IMR-90 (cell line): ENCODE measurements around the gene FAM117B. TPM values are rescaled to one million over a fixed set of nuclear protein-coding genes. Genes with fewer than 3 reads are reported as not detected.

Experiments used
- ATAC-seq: fragments of 200-7000 bp; cut with Tn5 transposase; 2 replicates; pipeline ENCODE4 v1.9.1; 2020; ENCODE audit warnings: low read depth, mild to moderate bottlenecking, moderate library complexity
- BruUV-seq: library from RNA; stranded (reverse); fragments of 400-500 nt; replicated peaks from 2 replicates; lab custom pipeline; 2021; lab: Mats Ljungman, UMichigan
- CTCF ChIA-PET: fragments of 300-600 bp; formaldehyde crosslinking; extraction: SDS; loops from one replicate; lab custom pipeline; 2021; ENCODE audit warnings: antibody characterized with exemption; lab: Yijun Ruan, JAX
- POLR2A ChIA-PET: fragments of 300-600 bp; sonication (Branson Sonifier 250); formaldehyde crosslinking; loops from one replicate; lab custom pipeline; 2022; ENCODE audit warnings: antibody characterized with exemption; ENCODE audit not compliant: unreplicated experiment; lab: Charles Lee
- DNase-seq: peaks from one replicate; pipeline ENCODE4 v3.0.0; 2013
- H2AFZ ChIP-seq: replicated peaks from 2 replicates; pipeline ENCODE3; 2013; ENCODE audit warnings: low read length, mild to moderate bottlenecking; ENCODE audit not compliant: poor library complexity
- H2AK5ac ChIP-seq: 2 replicates; pipeline ENCODE4 v1.6.1; 2013; ENCODE audit warnings: low read depth, low read length, inconsistent platforms
- H2AK9ac ChIP-seq: replicated peaks from 2 replicates; pipeline ENCODE3; 2013; ENCODE audit warnings: mild to moderate bottlenecking, low read depth, low read length, moderate library complexity; ENCODE audit not compliant: poor library complexity
- H2BK120ac ChIP-seq: 2 replicates; pipeline ENCODE4 v1.6.1; 2013; ENCODE audit warnings: low read depth, low read length, inconsistent platforms
- H2BK15ac ChIP-seq: 3 replicates; pipeline ENCODE4 v1.6.1; 2013; ENCODE audit warnings: low read depth, low read length, inconsistent platforms
- H2BK20ac ChIP-seq: 2 replicates; pipeline ENCODE4 v1.6.1; 2013; ENCODE audit warnings: low read depth, mild to moderate bottlenecking, inconsistent platforms, low read length, moderate library complexity
- H2BK5ac ChIP-seq: 2 replicates; pipeline ENCODE4 v1.6.1; 2013; ENCODE audit warnings: mild to moderate bottlenecking, low read depth, low read length, inconsistent platforms; ENCODE audit not compliant: poor library complexity, severe bottlenecking
- H3K14ac ChIP-seq: replicated peaks from 2 replicates; pipeline ENCODE4 v1.6.1; 2013; ENCODE audit warnings: low read depth, low read length, inconsistent platforms
- H3K18ac ChIP-seq: 2 replicates; pipeline ENCODE4 v1.6.1; 2013; ENCODE audit warnings: low read depth, low read length, control low read depth
- H3K23ac ChIP-seq: 2 replicates; pipeline ENCODE4 v1.6.1; 2013; ENCODE audit warnings: low read depth, low read length, inconsistent platforms
- H3K27ac ChIP-seq: 2 replicates; pipeline ENCODE4 v1.5.1; 2013; ENCODE audit warnings: mild to moderate bottlenecking, control low read depth, low read length; ENCODE audit not compliant: insufficient read depth
- H3K27me3 ChIP-seq: 2 replicates; pipeline ENCODE4 v1.6.1; 2013; ENCODE audit warnings: low read length; ENCODE audit not compliant: control insufficient read depth, insufficient read depth
- H3K36me3 ChIP-seq: 2 replicates; pipeline ENCODE4 v1.6.1; 2013; ENCODE audit warnings: low read length, mixed read lengths; ENCODE audit not compliant: control insufficient read depth, insufficient read depth
- H3K4ac ChIP-seq: 2 replicates; pipeline ENCODE4 v1.6.1; 2013; ENCODE audit warnings: low read depth, low read length, inconsistent platforms
- H3K4me1 ChIP-seq: 2 replicates; pipeline ENCODE4 v1.6.1; 2013; ENCODE audit warnings: low read length, mixed read lengths; ENCODE audit not compliant: control insufficient read depth, insufficient read depth
- H3K4me2 ChIP-seq: 2 replicates; pipeline ENCODE4 v1.6.1; 2013; ENCODE audit warnings: low read depth, mild to moderate bottlenecking, control low read depth, low read length, moderate library complexity
- H3K4me3 ChIP-seq: 2 replicates; pipeline ENCODE4 v1.5.1; 2013; ENCODE audit warnings: low read depth, mild to moderate bottlenecking, control low read depth, low read length, moderate library complexity; ENCODE audit not compliant: insufficient read depth
- H3K56ac ChIP-seq: 2 replicates; pipeline ENCODE4 v1.6.1; 2013; ENCODE audit warnings: low read length, inconsistent platforms; ENCODE audit not compliant: insufficient read depth; ENCODE audit errors: extremely low read depth
- H3K79me1 ChIP-seq, 2 experiments: 2 replicates each; pipeline ENCODE4 v1.6.1; 2013; ENCODE audit warnings: low read length in 2 of 2, inconsistent platforms in 1 of 2, low read depth in 1 of 2
- H3K9ac ChIP-seq: 2 replicates; pipeline ENCODE4 v1.6.1; 2013; ENCODE audit warnings: low read depth, low read length, control low read depth
- H3K9me1 ChIP-seq: 2 replicates; pipeline ENCODE4 v1.6.1; 2013; ENCODE audit warnings: low read length, inconsistent platforms; ENCODE audit not compliant: insufficient read depth
- H3K9me3 ChIP-seq: 2 replicates; pipeline ENCODE4 v1.6.1; 2013; ENCODE audit warnings: low read length; ENCODE audit not compliant: control insufficient read depth, insufficient read depth
- H4K20me1 ChIP-seq: 2 replicates; pipeline ENCODE4 v1.6.1; 2013; ENCODE audit warnings: low read length, inconsistent platforms; ENCODE audit not compliant: insufficient read depth
- H4K5ac ChIP-seq: 2 replicates; pipeline ENCODE4 v1.6.1; 2013; ENCODE audit warnings: mild to moderate bottlenecking, low read depth, low read length, control low read depth
- H4K8ac ChIP-seq, 2 experiments: 2 replicates each; pipeline ENCODE4 v1.6.1; 2013; ENCODE audit warnings: low read depth in 2 of 2, low read length in 2 of 2, control low read depth in 1 of 2, inconsistent platforms in 1 of 2
- H4K91ac ChIP-seq: 2 replicates; pipeline ENCODE4 v1.6.1; 2013; ENCODE audit warnings: low read depth, low read length, inconsistent platforms; ENCODE audit not compliant: insufficient read depth
- MAFK ChIP-seq: IDR thresholded peaks from 2 replicates; pipeline ENCODE4 v1.6.1; 2012; ENCODE audit warnings: low read depth, low read length, improper control_type of control experiment
- WGBS, 2 experiments: methylation state at CpG; one replicate each; pipeline versions ENCODE4 v1.1.5 to v1.1.7; 2013; ENCODE audit warnings: missing lambda C conversion rate in 2 of 2; ENCODE audit not compliant: insufficient read length in 1 of 2; ENCODE audit errors: extremely low coverage in 2 of 2; 5-methylcytosine and 5-hydroxymethylcytosine counted together
- dilution Hi-C: fragments of 300-500 bp; cut with HindIII; formaldehyde crosslinking; loops from one replicate; pipeline ENCODE4 v1.14.3; 2018; ENCODE audit warnings: low sequenced_read_pairs; ENCODE audit not compliant: unreplicated experiment
- in situ Hi-C: fragments of 300-500 bp; cut with MboI; formaldehyde crosslinking; loops from 3 replicates; pipeline ENCODE4 v1.14.3; 2019; ENCODE audit warnings: low sequenced_read_pairs, inconsistent platforms, mixed read lengths
- intact Hi-C: fragments of 100-400 bp; cut with micrococcal nuclease; formaldehyde crosslinking; loops from 2 replicates; pipeline ENCODE4 v1.10.0; 2022
- polyA plus RNA-seq, 3 experiments: library from polyadenylated mRNA; depleted of rRNA; stranded (reverse); fragments of >200 nt; gene quantifications; 2 replicates each; pipeline ENCODE4 v1.2.3, GENCODE V29; 2012; ENCODE audit warnings: low replicate concordance in 1 of 3
- total RNA-seq: library from RNA; depleted of rRNA; stranded (reverse); fragments of >200 nt; gene quantifications from 2 replicates; pipeline ENCODE4 v1.2.3, GENCODE V29; 2012
- TF ChIP-seq, protein P1 (sequence below): fragments of 150-350 bp; IDR thresholded peaks from 2 replicates; pipeline ENCODE4 v1.6.1; 2017; ENCODE audit warnings: mild to moderate bottlenecking, antibody characterized with exemption, low read length, low read depth

The FAM117B gene
- total and polyA plus RNA-seq, 2 of the 4 experiments (the other 2 are of a cell fraction): 0.54 to 0.79 TPM

GRCh38 chr2:202778217-202778616, 143.4 kb downstream of the FAM117B start:
- no peak overlapping the region for H3K4me3 ChIP-seq
- no peak overlapping the region for H3K23ac ChIP-seq
- POLR2A ChIA-PET: no interaction called here
- TF ChIP-seq, protein P1, sequence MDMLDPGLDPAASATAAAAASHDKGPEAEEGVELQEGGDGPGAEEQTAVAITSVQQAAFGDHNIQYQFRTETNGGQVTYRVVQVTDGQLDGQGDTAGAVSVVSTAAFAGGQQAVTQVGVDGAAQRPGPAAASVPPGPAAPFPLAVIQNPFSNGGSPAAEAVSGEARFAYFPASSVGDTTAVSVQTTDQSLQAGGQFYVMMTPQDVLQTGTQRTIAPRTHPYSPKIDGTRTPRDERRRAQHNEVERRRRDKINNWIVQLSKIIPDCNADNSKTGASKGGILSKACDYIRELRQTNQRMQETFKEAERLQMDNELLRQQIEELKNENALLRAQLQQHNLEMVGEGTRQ: no peak
- TF ChIP-seq MAFK: peak; percentile 34; the same call in 1 of the 2 replicates
- no peaks in the 10 kb centered on the region for H4K20me1 ChIP-seq
- H3K27ac ChIP-seq: no peak overlapping the region
- no peak for ATAC-seq
- no peak for DNase-seq
- CTCF ChIA-PET: no interaction called here
- peaks cover 3% of the 10 kb centered on the region for H3K4me1 ChIP-seq
- no peak overlapping the region for H3K9ac ChIP-seq
- H2BK15ac ChIP-seq: no peak overlapping the region
- H2AK5ac ChIP-seq: no peak overlapping the region
- no peak overlapping the region for H4K8ac ChIP-seq
- H3K27me3 ChIP-seq: no peaks in the 10 kb centered on the region
- no peak overlapping the region for H3K4ac ChIP-seq
- no peak overlapping the region for H4K5ac ChIP-seq
- no peak overlapping the region for H2BK5ac ChIP-seq
- no peaks in the 10 kb centered on the region for H3K9me1 ChIP-seq
- in situ Hi-C loops (no loop called here), intact Hi-C loops (no loop called here), dilution Hi-C loops (no loop called here)
- no peak overlapping the region for H4K91ac ChIP-seq
- BruUV-seq: no TSS peak
- no peak overlapping the region for H3K18ac ChIP-seq
- H3K36me3 ChIP-seq: 0 out of 2 replicates have a peak, but pooled peaks cover 1% of the 10 kb centered on the region
- no peak overlapping the region for H2AK9ac ChIP-seq
- no peak overlapping the region for H3K4me2 ChIP-seq
- WGBS, 2 experiments: no CpG with 5 or more reads among the region's 2 CpGs
- no peak overlapping the region for H3K56ac ChIP-seq
- no peaks in the 10 kb centered on the region for H3K79me1 ChIP-seq
- H3K9me3 ChIP-seq: no peaks in the 10 kb centered on the region
- H2BK20ac ChIP-seq: no peak overlapping the region
- no peak overlapping the region for H2AFZ ChIP-seq
- H3K14ac ChIP-seq: no peak overlapping the region
- H2BK120ac ChIP-seq: no peak overlapping the region
